ENCODE data around the gene TAX1BP3.

DNA sequence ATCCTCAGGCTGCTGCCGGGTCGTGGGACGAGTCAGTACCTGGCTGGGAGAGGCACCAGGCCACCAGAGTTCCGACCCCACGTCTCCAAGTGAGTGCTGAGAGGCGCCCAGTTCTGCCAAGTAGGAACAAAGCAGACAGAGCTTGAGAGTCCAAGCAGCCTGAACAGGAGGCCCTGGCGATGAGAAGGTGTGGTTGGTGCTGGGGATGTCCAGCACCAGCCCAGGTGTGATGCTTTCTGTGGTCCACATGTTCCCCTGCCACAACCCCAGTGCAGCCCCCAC, 10.8 kb downstream of the TAX1BP3 start:
- TF ChIP-seq POLR2AphosphoS5 (IDR thresholded peaks at IDR 0.05; ENCODE audit: low read depth) = no peak
- TF ChIP-seq, protein P1, sequence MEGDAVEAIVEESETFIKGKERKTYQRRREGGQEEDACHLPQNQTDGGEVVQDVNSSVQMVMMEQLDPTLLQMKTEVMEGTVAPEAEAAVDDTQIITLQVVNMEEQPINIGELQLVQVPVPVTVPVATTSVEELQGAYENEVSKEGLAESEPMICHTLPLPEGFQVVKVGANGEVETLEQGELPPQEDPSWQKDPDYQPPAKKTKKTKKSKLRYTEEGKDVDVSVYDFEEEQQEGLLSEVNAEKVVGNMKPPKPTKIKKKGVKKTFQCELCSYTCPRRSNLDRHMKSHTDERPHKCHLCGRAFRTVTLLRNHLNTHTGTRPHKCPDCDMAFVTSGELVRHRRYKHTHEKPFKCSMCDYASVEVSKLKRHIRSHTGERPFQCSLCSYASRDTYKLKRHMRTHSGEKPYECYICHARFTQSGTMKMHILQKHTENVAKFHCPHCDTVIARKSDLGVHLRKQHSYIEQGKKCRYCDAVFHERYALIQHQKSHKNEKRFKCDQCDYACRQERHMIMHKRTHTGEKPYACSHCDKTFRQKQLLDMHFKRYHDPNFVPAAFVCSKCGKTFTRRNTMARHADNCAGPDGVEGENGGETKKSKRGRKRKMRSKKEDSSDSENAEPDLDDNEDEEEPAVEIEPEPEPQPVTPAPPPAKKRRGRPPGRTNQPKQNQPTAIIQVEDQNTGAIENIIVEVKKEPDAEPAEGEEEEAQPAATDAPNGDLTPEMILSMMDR (IDR thresholded peaks at IDR 0.05; ENCODE audit: insufficient read depth, low read length) = no peak
- TF ChIP-seq, protein P2, sequence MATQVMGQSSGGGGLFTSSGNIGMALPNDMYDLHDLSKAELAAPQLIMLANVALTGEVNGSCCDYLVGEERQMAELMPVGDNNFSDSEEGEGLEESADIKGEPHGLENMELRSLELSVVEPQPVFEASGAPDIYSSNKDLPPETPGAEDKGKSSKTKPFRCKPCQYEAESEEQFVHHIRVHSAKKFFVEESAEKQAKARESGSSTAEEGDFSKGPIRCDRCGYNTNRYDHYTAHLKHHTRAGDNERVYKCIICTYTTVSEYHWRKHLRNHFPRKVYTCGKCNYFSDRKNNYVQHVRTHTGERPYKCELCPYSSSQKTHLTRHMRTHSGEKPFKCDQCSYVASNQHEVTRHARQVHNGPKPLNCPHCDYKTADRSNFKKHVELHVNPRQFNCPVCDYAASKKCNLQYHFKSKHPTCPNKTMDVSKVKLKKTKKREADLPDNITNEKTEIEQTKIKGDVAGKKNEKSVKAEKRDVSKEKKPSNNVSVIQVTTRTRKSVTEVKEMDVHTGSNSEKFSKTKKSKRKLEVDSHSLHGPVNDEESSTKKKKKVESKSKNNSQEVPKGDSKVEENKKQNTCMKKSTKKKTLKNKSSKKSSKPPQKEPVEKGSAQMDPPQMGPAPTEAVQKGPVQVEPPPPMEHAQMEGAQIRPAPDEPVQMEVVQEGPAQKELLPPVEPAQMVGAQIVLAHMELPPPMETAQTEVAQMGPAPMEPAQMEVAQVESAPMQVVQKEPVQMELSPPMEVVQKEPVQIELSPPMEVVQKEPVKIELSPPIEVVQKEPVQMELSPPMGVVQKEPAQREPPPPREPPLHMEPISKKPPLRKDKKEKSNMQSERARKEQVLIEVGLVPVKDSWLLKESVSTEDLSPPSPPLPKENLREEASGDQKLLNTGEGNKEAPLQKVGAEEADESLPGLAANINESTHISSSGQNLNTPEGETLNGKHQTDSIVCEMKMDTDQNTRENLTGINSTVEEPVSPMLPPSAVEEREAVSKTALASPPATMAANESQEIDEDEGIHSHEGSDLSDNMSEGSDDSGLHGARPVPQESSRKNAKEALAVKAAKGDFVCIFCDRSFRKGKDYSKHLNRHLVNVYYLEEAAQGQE (IDR thresholded peaks at IDR 0.05; ENCODE audit: insufficient replicate concordance, low read depth) = no peak
